ENCODE measurements around the gene FBXL7. TPM values are rescaled to one million over a fixed set of nuclear protein-coding genes. Genes with fewer than 3 reads are reported as not detected.

FBXL7 gene
- total and polyA plus RNA-seq, 9 of the 15 experiments (the other 6 are each of a cell fraction or from before 2014, with no cell fraction given): 0.04 to 0.08 TPM; not detected in 7

GRCh38 chr5:15655683-15656082, 155.7 kb downstream of the FBXL7 start (continued):
- no peak for TF ChIP-seq ZNF146 (CRISPR knock-in tag; IDR thresholded peaks at IDR 0.05; ENCODE audit: unreplicated experiment)
- TF ChIP-seq RFX7 (CRISPR knock-in tag; IDR thresholded peaks at IDR 0.05): no peak

GRCh38 chr5:15664961-15665360, 165.0 kb downstream of the FBXL7 start:
- Histone ChIP-seq H3K9me1 (ENCODE audit: control insufficient read depth, insufficient read depth, low read length) (no peaks in the 10 kb centered on the region), H3K27me3 (ENCODE audit: control insufficient read depth in 2 of 2, insufficient read depth in 2 of 2, low read length in 2 of 2) (no peaks in the 10 kb centered on the region), H3K9ac (ENCODE audit: insufficient read depth in 1 of 2, low read depth in 2 of 2, low read length in 2 of 2) (no peak overlapping the region), H4K20me1 (replicated peaks; ENCODE audit: control insufficient read depth, insufficient read depth, low read length) (no peaks in the 10 kb centered on the region), H3K79me2 (ENCODE audit: control insufficient read depth, insufficient read depth, low read length) (no peaks in the 10 kb centered on the region), H3K27ac (ENCODE audit: extremely low read depth, low read depth, low read length) (no peak overlapping the region), H3K9me3 (replicated peaks; ENCODE audit: control insufficient read depth, insufficient read depth, low read depth, low read length) (no peaks in the 10 kb centered on the region), H3K36me3 (ENCODE audit: control insufficient read depth, insufficient read depth, low read length) (no peaks in the 10 kb centered on the region), H2AFZ (ENCODE audit: low read depth, low read length) (no peak overlapping the region), H3K4me1 (replicated peaks in 1 of 2; ENCODE audit: control insufficient read depth in 2 of 2, insufficient read depth in 2 of 2, low read length in 2 of 2) (no peaks in the 10 kb centered on the region), H3K4me2 (ENCODE audit: insufficient read depth, low read length) (no peak overlapping the region), H3K4me3 (no peak overlapping the region)
- intact Hi-C loops (cut with micrococcal nuclease): no loop called here
- FAIRE-seq (no peak), DNase-seq (ENCODE audit: extremely low read depth in 1 of 4, low spot score in 3 of 4) (no peak), ATAC-seq (no peak)
- BruUV-seq (replicated peaks): no TSS peak
- in situ Hi-C loops (cut with MboI): no loop called here
- POLR2A ChIA-PET: no interaction called here
- TF ChIP-seq ZNF785 (CRISPR knock-in tag; IDR thresholded peaks at IDR 0.05) (no peak), TSC22D4 (tag; IDR thresholded peaks at IDR 0.05) (no peak), HDGF (IDR thresholded peaks at IDR 0.05) (no peak), ZNF766 (CRISPR knock-in tag; conservative IDR thresholded peaks at IDR 0.05) (no peak), CC2D1A (IDR thresholded peaks at IDR 0.05) (no peak), CHD7 (IDR thresholded peaks at IDR 0.05; ENCODE audit: low read depth, low read length) (no peak)
- CTCF ChIA-PET (ENCODE audit: low intra/inter-chr PET ratio): no interaction called here

Data from K562 (cell line).